ENCODE results near the gene ARPC5L. TPM values are rescaled to one million over a fixed set of nuclear protein-coding genes. Genes with fewer than 3 reads are reported as not detected.
A peak's percentile ranks its signal among the peaks of the same experiment; 100 is the strongest.

ARPC5L gene
- total and polyA plus RNA-seq, 2 experiments from 2014 or later, result 35.9 to 87.3 TPM

- Histone ChIP-seq H3K4me3 (peak overlapping the region; percentile 59), H3K36me3 (ENCODE audit: insufficient read depth) (peaks cover 8% of the 10 kb centered on the region), H4K20me1 (replicated peaks; ENCODE audit: insufficient read depth) (peaks cover 12% of the 10 kb centered on the region; the same call in 1 of the 2 replicates), H3K79me2 (replicated peaks; ENCODE audit: insufficient read depth) (0 out of 2 replicates have a peak, but pooled peaks cover 3% of the 10 kb centered on the region), H3K27me3 (ENCODE audit: insufficient read depth) (no peaks in the 10 kb centered on the region), H3K27ac (ENCODE audit: low read depth) (no peak overlapping the region), H2AFZ (peak overlapping the region; percentile 95), H3F3A (replicated peaks; ENCODE audit: low read depth) (peaks cover 32% of the 10 kb centered on the region), H3K9me2 (ENCODE audit: insufficient read depth) (no peaks in the 10 kb centered on the region), H3K4me1 (ENCODE audit: insufficient read depth) (peaks cover 3% of the 10 kb centered on the region; the same call in 1 of the 2 replicates), H3K4me2 (peak overlapping the region; percentile 76)
- TF ChIP-seq EZH2phosphoT487 (IDR thresholded peaks at IDR 0.05; ENCODE audit: unreplicated experiment) (no peak), JUNB (IDR thresholded peaks at IDR 0.05; ENCODE audit: unreplicated experiment) (no peak), ZNF462 (CRISPR knock-in tag; IDR thresholded peaks at IDR 0.05) (no peak), ZNF331 (CRISPR knock-in tag; IDR thresholded peaks at IDR 0.05; ENCODE audit: low read depth) (no peak)
- TF ChIP-seq, protein P1, sequence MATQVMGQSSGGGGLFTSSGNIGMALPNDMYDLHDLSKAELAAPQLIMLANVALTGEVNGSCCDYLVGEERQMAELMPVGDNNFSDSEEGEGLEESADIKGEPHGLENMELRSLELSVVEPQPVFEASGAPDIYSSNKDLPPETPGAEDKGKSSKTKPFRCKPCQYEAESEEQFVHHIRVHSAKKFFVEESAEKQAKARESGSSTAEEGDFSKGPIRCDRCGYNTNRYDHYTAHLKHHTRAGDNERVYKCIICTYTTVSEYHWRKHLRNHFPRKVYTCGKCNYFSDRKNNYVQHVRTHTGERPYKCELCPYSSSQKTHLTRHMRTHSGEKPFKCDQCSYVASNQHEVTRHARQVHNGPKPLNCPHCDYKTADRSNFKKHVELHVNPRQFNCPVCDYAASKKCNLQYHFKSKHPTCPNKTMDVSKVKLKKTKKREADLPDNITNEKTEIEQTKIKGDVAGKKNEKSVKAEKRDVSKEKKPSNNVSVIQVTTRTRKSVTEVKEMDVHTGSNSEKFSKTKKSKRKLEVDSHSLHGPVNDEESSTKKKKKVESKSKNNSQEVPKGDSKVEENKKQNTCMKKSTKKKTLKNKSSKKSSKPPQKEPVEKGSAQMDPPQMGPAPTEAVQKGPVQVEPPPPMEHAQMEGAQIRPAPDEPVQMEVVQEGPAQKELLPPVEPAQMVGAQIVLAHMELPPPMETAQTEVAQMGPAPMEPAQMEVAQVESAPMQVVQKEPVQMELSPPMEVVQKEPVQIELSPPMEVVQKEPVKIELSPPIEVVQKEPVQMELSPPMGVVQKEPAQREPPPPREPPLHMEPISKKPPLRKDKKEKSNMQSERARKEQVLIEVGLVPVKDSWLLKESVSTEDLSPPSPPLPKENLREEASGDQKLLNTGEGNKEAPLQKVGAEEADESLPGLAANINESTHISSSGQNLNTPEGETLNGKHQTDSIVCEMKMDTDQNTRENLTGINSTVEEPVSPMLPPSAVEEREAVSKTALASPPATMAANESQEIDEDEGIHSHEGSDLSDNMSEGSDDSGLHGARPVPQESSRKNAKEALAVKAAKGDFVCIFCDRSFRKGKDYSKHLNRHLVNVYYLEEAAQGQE (IDR thresholded peaks at IDR 0.05; ENCODE audit: unreplicated experiment), result no peak
- H3K27ac Mint-ChIP-seq, result no peak overlapping the region
- peaks cover 21% of the 10 kb centered on the region for H3K36me3 Mint-ChIP-seq (ENCODE audit: low read depth)
- H3K9me3 Mint-ChIP-seq, result peaks cover 3% of the 10 kb centered on the region; the same call in 1 of the 3 replicates
- ATAC-seq (no peak), DNase-seq (ENCODE audit: low spot score) (no peak)
- peaks cover 13% of the 10 kb centered on the region for H3K4me1 Mint-ChIP-seq
- H3K27me3 Mint-ChIP-seq (ENCODE audit: insufficient read depth, low read depth, poor library complexity), result peaks cover 19% of the 10 kb centered on the region
- peak overlapping the region; percentile 73; the same call in 2 of the 3 replicates for H3K4me3 Mint-ChIP-seq
Observed at GRCh38 chr9:124853605-124854143, 8.3 kb upstream of the ARPC5L start.

Data from GM23338 (cell line).